Lung (tissue), 12 donors: ENCODE results near the gene LARGE1. TPM values are rescaled to one million over a fixed set of nuclear protein-coding genes. Genes with fewer than 3 reads are reported as not detected.

Experiments
- ATAC-seq: fragments of 200-7000 bp; cut with Tn5 transposase; one replicate; pipeline ENCODE4 v1.9.1; 2020; ENCODE audit warnings: moderate number of reproducible peaks; ENCODE audit not compliant: insufficient read depth, low FRiP score
- DNase-seq, 3 donors: peaks; one replicate each; pipeline ENCODE4 v3.0.0-alpha.2; 2013 to 2017
- H3K27ac ChIP-seq, 2 donors: one replicate each; pipeline ENCODE4 v1.5.1; 2013; ENCODE audit warnings: mild to moderate bottlenecking in 2 of 2, moderate library complexity in 2 of 2, control low read depth in 1 of 2, inconsistent platforms in 1 of 2, low read depth in 1 of 2, low read length in 1 of 2
- H3K27me3 ChIP-seq, 3 donors: one replicate each; pipeline ENCODE4 v1.5.1; 2013; ENCODE audit warnings: low read length in 2 of 3; ENCODE audit not compliant: control insufficient read depth in 3 of 3, insufficient read depth in 3 of 3
- H3K36me3 ChIP-seq, 4 donors: one replicate each; pipeline ENCODE4 v1.5.1; 2013; ENCODE audit warnings: low read length in 4 of 4, mild to moderate bottlenecking in 1 of 4, moderate library complexity in 1 of 4; ENCODE audit not compliant: control insufficient read depth in 4 of 4, insufficient read depth in 4 of 4
- H3K4me1 ChIP-seq, 5 donors: one replicate each; pipeline ENCODE4 v1.5.1; 2013; ENCODE audit warnings: low read length in 5 of 5, mild to moderate bottlenecking in 2 of 5, moderate library complexity in 1 of 5; ENCODE audit not compliant: control insufficient read depth in 5 of 5, insufficient read depth in 5 of 5
- H3K4me3 ChIP-seq: one replicate; pipeline ENCODE4 v1.5.1; 2013; ENCODE audit warnings: mild to moderate bottlenecking, control low read depth, moderate library complexity
- H3K9ac ChIP-seq, 2 donors: one replicate each; pipeline ENCODE4 v1.5.1; 2013; ENCODE audit warnings: low read length in 2 of 2, control low read depth in 1 of 2; ENCODE audit not compliant: insufficient read depth in 1 of 2
- H3K9me3 ChIP-seq, 4 donors: one replicate each; pipeline ENCODE4 v1.5.1; 2013; ENCODE audit warnings: low read length in 3 of 4, mild to moderate bottlenecking in 1 of 4, moderate library complexity in 1 of 4; ENCODE audit not compliant: control insufficient read depth in 4 of 4, insufficient read depth in 3 of 4
- CTCF ChIP-seq: IDR thresholded peaks from 2 replicates; pipeline ENCODE4 v1.5.1; 2012; ENCODE audit warnings: mild to moderate bottlenecking; ENCODE audit errors: control extremely low read depth, extremely low read depth
- WGBS, 2 donors: extraction: QIAGEN DNeasy Blood & Tissue Kit; methylation state at CpG; one replicate each; pipeline ENCODE4 v1.1.7; 2013; 5-methylcytosine and 5-hydroxymethylcytosine counted together
- polyA plus RNA-seq, 2 donors: library from polyadenylated mRNA; stranded (reverse); fragments of 200-250 nt; gene quantifications; one replicate each; pipeline ENCODE4 v1.2.1, GENCODE V29; 2013
- total RNA-seq, 2 donors: library from RNA; depleted of rRNA in 1 of 2; stranded (reverse); fragments of >200 nt in 1 of 2; gene quantifications; one replicate each; pipeline ENCODE4 v1.2.1, GENCODE V29; 2014 to 2021
- donor health status: control.
- donor health status: control.
- donor health status: Bipolar disorder and iron deficiency.
- donor health status: healthy.
- donor health status: DM: yes; HTN: yes; CAD: no.

LARGE1 gene
- total and polyA plus RNA-seq, 4 donors: 2.9 to 41.1 (median 15.4) TPM

DNA sequence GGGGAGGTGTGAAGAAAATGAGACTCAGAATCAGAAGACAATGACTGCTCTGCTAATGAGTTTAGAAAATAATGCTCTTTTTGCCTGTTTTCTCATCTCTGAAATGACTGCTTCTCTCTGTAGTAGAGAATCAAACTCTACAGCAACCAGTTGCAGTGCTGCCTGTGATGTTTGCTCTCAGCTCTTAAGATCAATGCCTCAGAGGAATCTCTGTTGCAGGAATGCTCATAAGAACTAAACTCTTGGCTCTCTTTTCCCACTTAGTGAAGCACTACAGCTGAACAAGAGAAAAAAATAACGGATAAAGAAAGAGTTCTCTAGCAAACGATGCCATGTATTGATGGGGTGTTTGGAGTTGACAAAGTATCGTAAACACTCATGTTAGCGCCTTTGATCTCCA, 658.6 kb downstream of the LARGE1 start:
- no peak overlapping the region for H3K9ac ChIP-seq

GRCh38 chr22:33260498-33260897, 659.8 kb downstream of the LARGE1 start:
- no peak for TF ChIP-seq CTCF
- H3K27me3 ChIP-seq: peaks cover 0 to 3% (median 0%) of the 10 kb centered on the region in 3 donors
- H3K9me3 ChIP-seq: no peaks in the 10 kb centered on the region
- peaks cover 0 to 1% (median 0%) of the 10 kb centered on the region in 5 donors for H3K4me1 ChIP-seq
- no peak overlapping the region for H3K27ac ChIP-seq
- ATAC-seq: no peak
- WGBS, 2 donors: 56 to 61% methylated on average over 9 of the region's 9 CpGs
- H3K36me3 ChIP-seq: no peaks in the 10 kb centered on the region
- no peak for DNase-seq
- H3K4me3 ChIP-seq: no peak overlapping the region
- H3K9ac ChIP-seq: no peak overlapping the region

More for the DNA sequence above, 658.6 kb downstream of the LARGE1 start:
- H3K36me3 ChIP-seq: no peaks in the 10 kb centered on the region
- no peak for TF ChIP-seq CTCF
- H3K4me3 ChIP-seq: no peak overlapping the region
- H3K4me1 ChIP-seq: peaks cover 0 to 1% (median 0%) of the 10 kb centered on the region in 5 donors
- no peak overlapping the region for H3K27ac ChIP-seq
- DNase-seq (peak in 1 of 3 donors; percentile 54), ATAC-seq (no peak)
- 45 to 69% methylated on average over 4 of the region's 4 CpGs for WGBS, 2 donors
- H3K27me3 ChIP-seq: no peaks in the 10 kb centered on the region
- no peaks in the 10 kb centered on the region for H3K9me3 ChIP-seq

GRCh38 chr22:33255791-33256190, 664.5 kb downstream of the LARGE1 start:
- 20 to 28% methylated on average over 4 of the region's 4 CpGs for WGBS, 2 donors
- Histone ChIP-seq H3K27me3 (peaks cover 0 to 3% (median 0%) of the 10 kb centered on the region in 3 donors), H3K9me3 (peaks cover 0 to 1% (median 0%) of the 10 kb centered on the region in 4 donors), H3K27ac (no peak overlapping the region), H3K36me3 (no peaks in the 10 kb centered on the region), H3K4me1 (no peaks in the 10 kb centered on the region), H3K9ac (no peak overlapping the region), H3K4me3 (no peak overlapping the region)
- ATAC-seq (no peak), DNase-seq (no peak)
- no peak for TF ChIP-seq CTCF

- 34 to 42% methylated on average over 2 of the region's 2 CpGs for WGBS, 2 donors
- peaks cover 0 to 7% (median under 1%) of the 10 kb centered on the region in 4 donors for H3K9me3 ChIP-seq
- H3K4me1 ChIP-seq: no peaks in the 10 kb centered on the region
- TF ChIP-seq CTCF: no peak
- H3K9ac ChIP-seq: no peak overlapping the region
- no peaks in the 10 kb centered on the region for H3K27me3 ChIP-seq
- no peaks in the 10 kb centered on the region for H3K36me3 ChIP-seq
- no peak overlapping the region for H3K27ac ChIP-seq
- no peak for ATAC-seq
- no peak overlapping the region for H3K4me3 ChIP-seq
- peak in 1 of 3 donors; percentile 5 for DNase-seq
Observed at GRCh38 chr22:33248948-33249347, 671.3 kb downstream of the LARGE1 start.
